Measurements from ENCODE around the gene HIC2.

HIC2 gene

GRCh38 chr22:21444701-21445436, 27.7 kb downstream of the HIC2 start:
- 95% methylated on average over 35 of the region's 35 CpGs for WGBS, 2 experiments
- Histone ChIP-seq H3K36me3 (ENCODE audit: control insufficient read depth, insufficient read depth, low read length) (peaks cover 12% of the 10 kb centered on the region), H3K4me1 (ENCODE audit: control insufficient read depth, insufficient read depth, low read length) (peaks cover 10% of the 10 kb centered on the region), H3K27ac (ENCODE audit: insufficient read depth, low read depth, low read length, poor library complexity, severe bottlenecking) (no peak overlapping the region), H3K27me3 (ENCODE audit: control insufficient read depth, insufficient read depth, low read length, poor library complexity, severe bottlenecking) (no peaks in the 10 kb centered on the region), H3K9me3 (ENCODE audit: control insufficient read depth, low read length) (no peaks in the 10 kb centered on the region), H3K4me3 (ENCODE audit: insufficient read depth, low read depth, low read length) (no peak overlapping the region)

DNA sequence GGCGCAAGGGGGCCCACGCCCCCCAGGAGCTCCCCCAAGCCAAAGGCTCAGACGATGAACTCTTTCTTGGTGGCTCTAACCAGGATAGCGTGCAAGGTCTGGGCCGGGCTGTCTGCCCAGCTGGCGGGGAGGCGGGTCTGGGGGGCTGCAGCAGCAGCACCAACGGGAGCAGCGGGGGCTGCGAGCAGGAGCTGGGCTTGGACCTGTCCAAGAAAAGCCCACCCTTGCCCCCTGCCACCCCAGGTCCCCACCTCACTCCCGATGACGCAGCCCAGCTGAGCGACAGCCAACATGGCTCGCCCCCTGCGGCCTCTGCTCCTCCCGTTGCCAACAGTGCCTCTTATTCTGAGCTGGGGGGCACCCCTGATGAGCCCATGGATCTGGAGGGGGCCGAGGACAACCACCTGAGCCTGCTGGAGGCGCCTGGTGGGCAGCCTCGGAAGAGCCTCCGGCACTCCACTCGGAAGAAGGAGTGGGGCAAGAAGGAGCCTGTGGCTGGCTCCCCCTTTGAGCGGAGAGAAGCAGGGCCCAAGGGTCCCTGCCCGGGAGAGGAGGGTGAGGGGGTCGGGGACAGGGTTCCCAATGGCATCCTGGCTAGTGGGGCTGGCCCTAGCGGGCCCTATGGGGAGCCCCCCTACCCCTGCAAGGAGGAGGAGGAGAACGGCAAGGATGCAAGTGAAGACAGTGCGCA, 28.4 kb downstream of the HIC2 start:
- WGBS, 2 experiments: 95 to 96% methylated on average over 27 of the region's 27 CpGs
- H3K9me3 ChIP-seq (ENCODE audit: control insufficient read depth, low read length): no peaks in the 10 kb centered on the region
- H3K4me3 ChIP-seq (ENCODE audit: insufficient read depth, low read depth, low read length): no peak overlapping the region
- no peak overlapping the region for H3K27ac ChIP-seq (ENCODE audit: insufficient read depth, low read depth, low read length, poor library complexity, severe bottlenecking)
- peaks cover 12% of the 10 kb centered on the region for H3K36me3 ChIP-seq (ENCODE audit: control insufficient read depth, insufficient read depth, low read length)
- peaks cover 10% of the 10 kb centered on the region for H3K4me1 ChIP-seq (ENCODE audit: control insufficient read depth, insufficient read depth, low read length)
- H3K27me3 ChIP-seq (ENCODE audit: control insufficient read depth, insufficient read depth, low read length, poor library complexity, severe bottlenecking): no peaks in the 10 kb centered on the region

DNA sequence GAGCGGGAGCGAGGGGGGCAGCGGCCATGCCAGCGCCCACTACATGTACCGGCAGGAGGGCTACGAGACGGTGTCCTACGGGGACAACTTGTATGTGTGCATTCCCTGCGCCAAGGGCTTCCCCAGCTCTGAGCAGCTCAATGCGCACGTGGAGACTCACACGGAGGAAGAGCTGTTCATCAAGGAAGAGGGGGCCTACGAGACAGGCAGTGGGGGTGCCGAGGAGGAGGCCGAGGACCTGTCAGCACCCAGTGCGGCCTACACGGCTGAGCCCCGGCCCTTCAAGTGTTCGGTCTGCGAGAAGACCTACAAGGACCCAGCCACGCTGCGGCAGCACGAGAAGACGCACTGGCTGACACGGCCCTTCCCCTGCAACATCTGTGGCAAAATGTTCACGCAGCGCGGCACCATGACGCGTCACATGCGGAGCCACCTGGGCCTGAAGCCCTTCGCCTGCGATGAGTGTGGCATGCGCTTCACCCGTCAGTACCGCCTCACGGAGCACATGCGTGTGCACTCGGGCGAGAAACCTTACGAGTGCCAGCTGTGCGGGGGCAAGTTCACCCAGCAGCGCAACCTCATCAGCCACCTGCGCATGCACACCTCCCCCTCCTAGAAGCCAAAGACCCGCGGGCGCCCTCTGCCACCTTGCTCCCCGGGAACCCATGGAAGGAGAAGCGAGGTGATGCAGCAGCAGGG, 29.1 kb downstream of the HIC2 start:
- Histone ChIP-seq H3K9me3 (ENCODE audit: control insufficient read depth, low read length) (no peaks in the 10 kb centered on the region), H3K4me1 (ENCODE audit: control insufficient read depth, insufficient read depth, low read length) (peaks cover 10% of the 10 kb centered on the region), H3K36me3 (ENCODE audit: control insufficient read depth, insufficient read depth, low read length) (peaks cover 12% of the 10 kb centered on the region)

DNA sequence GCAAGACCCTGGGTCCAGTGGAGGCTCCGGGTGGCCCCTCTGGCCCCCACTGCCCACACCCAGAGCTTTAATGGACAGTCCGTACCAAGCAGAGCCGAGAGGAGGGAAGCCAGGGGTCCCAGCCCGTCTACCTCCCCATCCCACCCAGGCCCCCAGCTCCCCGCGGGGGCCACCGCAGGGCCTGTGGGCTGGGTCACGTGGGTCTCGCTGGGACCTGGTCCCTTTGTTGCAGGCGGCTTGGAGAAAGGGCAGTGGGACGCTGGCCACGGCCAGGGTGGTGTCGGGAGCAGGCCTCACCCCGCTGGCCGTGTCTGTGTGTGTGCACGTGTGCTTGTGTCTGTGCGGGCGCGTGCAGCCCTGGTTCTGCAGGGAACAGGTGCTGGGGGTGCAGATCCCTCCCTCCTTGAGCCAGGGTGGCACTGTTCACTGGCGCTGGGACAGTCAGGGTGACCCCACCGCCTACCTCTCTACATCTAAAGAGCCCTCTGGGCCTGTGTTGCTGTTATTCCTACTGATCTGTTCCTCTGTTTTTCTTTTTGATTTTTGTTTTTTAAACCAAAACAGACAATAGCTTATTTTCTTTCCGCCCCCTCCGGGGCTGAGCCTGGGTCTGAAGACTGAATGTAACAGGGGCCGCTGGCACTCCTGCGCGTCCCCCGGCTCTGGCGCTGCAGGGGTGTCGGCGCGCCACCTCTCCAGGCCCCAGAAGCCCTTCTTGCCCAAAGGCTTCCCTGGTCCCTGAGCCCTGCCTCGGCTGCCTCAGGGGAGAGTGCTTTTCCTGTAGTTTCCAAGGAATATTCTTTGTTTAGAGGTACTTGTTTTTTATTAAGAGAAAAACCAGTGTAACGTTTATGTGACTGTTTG, 29.9 kb downstream of the HIC2 start:
- no peaks in the 10 kb centered on the region for H3K9me3 ChIP-seq (ENCODE audit: control insufficient read depth, low read length)
- H3K27ac ChIP-seq (ENCODE audit: insufficient read depth, low read depth, low read length, poor library complexity, severe bottlenecking): no peak overlapping the region
- H3K27me3 ChIP-seq (ENCODE audit: control insufficient read depth, insufficient read depth, low read length, poor library complexity, severe bottlenecking): no peaks in the 10 kb centered on the region
- no peak overlapping the region for H3K4me3 ChIP-seq (ENCODE audit: insufficient read depth, low read depth, low read length)
- H3K36me3 ChIP-seq (ENCODE audit: control insufficient read depth, insufficient read depth, low read length): peaks cover 12% of the 10 kb centered on the region
- peaks cover 10% of the 10 kb centered on the region for H3K4me1 ChIP-seq (ENCODE audit: control insufficient read depth, insufficient read depth, low read length)
- 94 to 96% methylated on average over 33 of the region's 33 CpGs for WGBS, 2 experiments

More for the DNA sequence above, 29.1 kb downstream of the HIC2 start:
- WGBS, 2 experiments: 96% methylated on average over 49 of the region's 49 CpGs
- Histone ChIP-seq H3K27me3 (ENCODE audit: control insufficient read depth, insufficient read depth, low read length, poor library complexity, severe bottlenecking) (no peaks in the 10 kb centered on the region), H3K4me3 (ENCODE audit: insufficient read depth, low read depth, low read length) (no peak overlapping the region), H3K27ac (ENCODE audit: insufficient read depth, low read depth, low read length, poor library complexity, severe bottlenecking) (no peak overlapping the region)

DNA sequence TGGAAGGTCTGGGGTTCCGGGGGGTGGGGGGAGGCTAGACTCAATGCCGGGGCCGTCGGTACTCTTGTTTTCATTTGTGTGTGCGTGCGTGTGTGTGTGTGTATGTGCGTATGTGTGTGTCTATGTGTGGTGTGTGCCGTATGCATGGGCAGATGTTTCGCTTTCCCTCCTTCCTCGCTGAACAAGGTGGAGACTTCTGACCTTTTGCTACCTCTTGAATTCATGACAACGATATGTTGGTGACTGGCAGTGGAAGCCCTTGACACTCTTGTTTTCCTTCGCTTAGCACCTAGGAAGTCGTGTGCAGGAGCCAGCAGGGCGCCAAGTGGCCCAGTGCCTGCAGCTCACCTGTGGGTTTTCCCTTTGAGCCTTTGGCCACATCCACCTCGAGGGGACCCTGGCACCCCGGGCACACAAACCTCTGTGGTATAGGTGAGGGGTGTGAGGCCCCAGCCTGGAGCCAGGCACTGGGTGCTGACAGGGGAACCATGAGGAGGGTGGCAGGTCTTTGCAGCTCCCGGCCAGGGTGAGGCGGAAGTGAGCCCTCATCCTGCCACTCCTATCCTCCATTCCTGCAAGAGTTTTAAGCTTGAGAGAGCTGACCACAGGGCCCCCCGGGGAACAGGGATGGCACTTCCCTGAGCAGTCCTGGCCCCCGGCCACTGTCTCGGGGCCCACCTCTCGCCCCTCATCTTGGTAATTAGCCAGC, 30.7 kb downstream of the HIC2 start:
- 94% methylated on average over 22 of the region's 22 CpGs for WGBS, 2 experiments
- Histone ChIP-seq H3K4me3 (ENCODE audit: insufficient read depth, low read depth, low read length) (no peak overlapping the region), H3K36me3 (ENCODE audit: control insufficient read depth, insufficient read depth, low read length) (peaks cover 12% of the 10 kb centered on the region)

DNA sequence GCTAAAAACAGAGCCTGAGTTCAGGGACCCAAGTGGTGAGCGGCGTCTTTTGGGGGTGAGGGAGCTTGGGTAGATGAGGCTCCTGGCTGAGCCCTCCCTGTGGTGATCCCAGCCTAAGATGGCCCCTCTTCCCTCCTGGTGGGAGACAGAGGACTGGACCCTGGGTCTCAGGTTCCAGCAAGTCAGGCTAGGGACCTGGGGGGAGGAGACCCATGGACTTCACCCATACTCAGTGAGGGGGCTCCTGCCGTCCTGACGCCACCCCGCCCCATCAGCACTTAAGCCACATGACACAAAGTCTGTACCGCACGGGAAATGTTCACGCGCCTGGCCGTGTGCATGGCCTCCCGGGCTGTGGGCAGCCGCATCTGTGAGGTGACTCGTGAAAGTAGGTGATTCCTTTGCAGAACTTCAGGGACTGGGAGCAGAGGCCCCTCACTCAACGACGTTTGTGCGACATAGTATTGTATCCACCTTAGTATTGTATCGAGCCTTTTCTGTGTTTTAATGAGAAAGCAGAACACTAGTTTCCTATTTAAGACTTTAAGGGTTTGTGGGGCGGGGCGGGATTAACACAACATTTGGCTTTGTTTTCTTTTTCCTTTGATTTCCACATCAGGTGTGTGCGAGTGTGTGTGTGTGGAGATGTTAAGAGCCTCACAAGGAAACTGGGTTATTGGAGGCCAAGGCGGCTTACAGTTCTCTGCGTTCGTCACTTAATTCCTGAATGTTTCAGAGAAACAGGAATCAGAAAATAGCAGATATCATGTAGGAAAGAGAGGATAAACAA, 31.7 kb downstream of the HIC2 start:
- 95% methylated on average over 23 of the region's 23 CpGs for WGBS, 2 experiments
- Histone ChIP-seq H3K36me3 (ENCODE audit: control insufficient read depth, insufficient read depth, low read length) (peaks cover 12% of the 10 kb centered on the region), H3K27ac (ENCODE audit: insufficient read depth, low read depth, low read length, poor library complexity, severe bottlenecking) (no peak overlapping the region)

More for the DNA sequence above, 30.7 kb downstream of the HIC2 start:
- Histone ChIP-seq H3K4me1 (ENCODE audit: control insufficient read depth, insufficient read depth, low read length) (peaks cover 10% of the 10 kb centered on the region), H3K27me3 (ENCODE audit: control insufficient read depth, insufficient read depth, low read length, poor library complexity, severe bottlenecking) (no peaks in the 10 kb centered on the region), H3K27ac (ENCODE audit: insufficient read depth, low read depth, low read length, poor library complexity, severe bottlenecking) (no peak overlapping the region), H3K9me3 (ENCODE audit: control insufficient read depth, low read length) (no peaks in the 10 kb centered on the region)

DNA sequence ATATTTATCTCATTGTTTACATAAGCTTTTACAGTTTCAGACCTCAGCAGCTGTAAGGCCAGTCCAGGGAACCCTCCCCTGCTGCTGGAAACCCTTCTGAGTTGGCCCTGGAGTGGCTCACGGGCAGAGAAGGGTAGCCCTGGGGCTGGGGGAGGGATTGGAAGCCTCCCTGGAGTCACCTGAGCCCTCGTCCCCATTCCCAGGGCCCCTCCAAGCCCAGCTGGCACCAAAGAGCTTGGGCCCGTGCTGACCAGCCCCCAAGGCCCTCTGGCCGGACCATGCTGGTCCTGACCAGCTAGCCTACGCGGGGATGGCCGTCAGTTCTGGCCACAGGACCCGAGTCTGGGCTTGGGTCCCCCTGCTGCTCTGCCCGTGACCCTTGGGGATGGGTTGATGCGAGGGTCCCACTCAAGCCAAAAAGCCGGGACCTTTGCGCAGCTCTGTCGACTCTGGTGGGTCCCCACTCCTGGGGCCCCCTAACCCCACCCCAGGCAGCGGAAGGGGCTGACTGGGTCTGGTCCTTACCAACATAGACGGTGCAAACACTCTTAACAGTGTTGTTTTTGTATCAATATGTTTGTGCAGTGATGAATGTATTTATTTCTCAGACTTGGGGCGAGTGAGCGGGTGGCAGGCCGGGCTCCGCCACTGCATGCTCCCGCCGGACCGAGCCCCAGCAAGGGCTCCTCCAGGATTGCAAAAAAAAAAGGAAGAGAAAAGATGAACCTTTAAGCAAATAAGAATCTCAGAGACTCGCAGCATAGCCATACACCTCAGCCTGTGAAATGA, 32.6 kb downstream of the HIC2 start:
- Histone ChIP-seq H3K36me3 (ENCODE audit: control insufficient read depth, insufficient read depth, low read length) (peaks cover 12% of the 10 kb centered on the region), H3K4me3 (ENCODE audit: insufficient read depth, low read depth, low read length) (no peak overlapping the region), H3K9me3 (ENCODE audit: control insufficient read depth, low read length) (no peaks in the 10 kb centered on the region), H3K4me1 (ENCODE audit: control insufficient read depth, insufficient read depth, low read length) (no peaks in the 10 kb centered on the region), H3K27me3 (ENCODE audit: control insufficient read depth, insufficient read depth, low read length, poor library complexity, severe bottlenecking) (no peaks in the 10 kb centered on the region), H3K27ac (ENCODE audit: insufficient read depth, low read depth, low read length, poor library complexity, severe bottlenecking) (no peak overlapping the region)
- 90 to 92% methylated on average over 23 of the region's 23 CpGs for WGBS, 2 experiments

More for the DNA sequence above, 31.7 kb downstream of the HIC2 start:
- no peak overlapping the region for H3K4me3 ChIP-seq (ENCODE audit: insufficient read depth, low read depth, low read length)
- H3K9me3 ChIP-seq (ENCODE audit: control insufficient read depth, low read length): no peaks in the 10 kb centered on the region
- H3K4me1 ChIP-seq (ENCODE audit: control insufficient read depth, insufficient read depth, low read length): peaks cover under 1% of the 10 kb centered on the region
- H3K27me3 ChIP-seq (ENCODE audit: control insufficient read depth, insufficient read depth, low read length, poor library complexity, severe bottlenecking): no peaks in the 10 kb centered on the region

DNA sequence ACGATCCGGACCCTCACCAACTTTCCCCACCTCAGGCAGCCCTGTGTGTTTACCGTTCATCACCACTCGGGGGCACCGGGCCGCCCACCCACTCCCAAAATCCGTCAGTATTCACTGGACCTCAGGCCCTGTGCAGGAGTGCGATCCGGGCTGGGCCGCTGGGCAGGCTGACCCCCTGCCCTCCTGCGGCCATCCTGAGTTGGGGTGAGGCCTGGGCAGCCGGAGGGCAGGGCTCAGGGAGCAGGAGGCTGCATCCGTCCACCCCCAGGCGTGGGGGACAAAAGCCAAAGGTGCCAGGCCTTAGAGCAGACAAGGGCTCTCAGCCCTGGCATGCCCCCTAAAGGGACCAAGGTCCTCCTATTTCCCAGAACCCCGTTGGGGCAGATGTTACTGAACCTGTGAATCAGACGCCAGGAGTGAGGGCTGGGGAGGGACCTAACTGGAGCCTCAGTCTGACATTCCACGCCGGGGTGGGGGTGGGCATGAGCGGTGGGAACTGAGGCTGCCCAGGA, 33.2 kb downstream of the HIC2 start:
- 85 to 86% methylated on average over 19 of the region's 19 CpGs for WGBS, 2 experiments
- peaks cover 12% of the 10 kb centered on the region for H3K36me3 ChIP-seq (ENCODE audit: control insufficient read depth, insufficient read depth, low read length)
- no peaks in the 10 kb centered on the region for H3K27me3 ChIP-seq (ENCODE audit: control insufficient read depth, insufficient read depth, low read length, poor library complexity, severe bottlenecking)
- H3K4me1 ChIP-seq (ENCODE audit: control insufficient read depth, insufficient read depth, low read length): no peaks in the 10 kb centered on the region
- no peak overlapping the region for H3K4me3 ChIP-seq (ENCODE audit: insufficient read depth, low read depth, low read length)
- no peaks in the 10 kb centered on the region for H3K9me3 ChIP-seq (ENCODE audit: control insufficient read depth, low read length)
- H3K27ac ChIP-seq (ENCODE audit: insufficient read depth, low read depth, low read length, poor library complexity, severe bottlenecking): no peak overlapping the region

Data from ectodermal cell (in vitro differentiated cells).